ENCODE data around the gene COL8A2.

Gene COL8A2

GRCh38 chr1:36135330-36135667 lies 10.3 kb upstream of the COL8A2 start:
- no peak for ATAC-seq

DNA sequence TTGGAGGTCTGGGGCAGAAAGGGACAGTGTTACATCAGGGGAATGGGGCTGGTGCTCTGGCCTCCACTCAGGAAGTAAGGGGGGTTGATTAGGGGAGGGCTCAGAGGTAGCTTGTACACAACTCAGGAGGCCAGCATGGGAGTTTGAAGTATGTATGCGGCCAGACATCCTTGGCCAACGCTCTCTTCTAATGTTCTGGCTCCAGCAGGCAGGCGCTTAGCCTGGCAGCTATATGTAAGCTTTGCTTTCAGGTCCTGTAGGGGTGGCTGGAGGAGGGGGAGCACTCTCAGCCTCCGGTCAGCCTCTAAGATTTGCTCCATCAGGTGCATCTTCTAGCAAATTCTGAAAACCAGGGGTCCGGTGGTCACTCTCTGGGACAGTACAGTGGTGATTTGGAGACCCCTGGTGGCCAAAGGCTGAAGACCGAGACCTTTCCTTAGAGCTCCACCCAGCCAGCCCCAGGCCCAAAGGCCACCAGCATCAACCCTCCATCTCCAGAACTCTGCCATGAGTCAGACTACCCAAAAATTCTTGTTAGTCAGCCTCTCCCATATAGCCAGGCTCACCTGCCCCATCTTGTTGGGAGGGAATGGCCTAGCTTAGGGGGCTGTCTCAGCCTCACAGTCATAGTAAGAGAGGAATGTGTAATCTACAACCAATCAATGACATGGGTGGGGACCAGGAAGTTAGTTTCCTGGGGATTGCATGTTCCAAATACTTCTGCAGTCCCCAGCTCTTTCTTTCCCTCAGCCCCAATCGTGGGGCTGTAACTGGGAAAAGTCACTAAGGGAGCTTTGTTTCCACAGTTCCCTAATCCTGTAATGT lies 9.7 kb upstream of the COL8A2 start:
- peak; percentile 17 to 33 for ATAC-seq

DNA sequence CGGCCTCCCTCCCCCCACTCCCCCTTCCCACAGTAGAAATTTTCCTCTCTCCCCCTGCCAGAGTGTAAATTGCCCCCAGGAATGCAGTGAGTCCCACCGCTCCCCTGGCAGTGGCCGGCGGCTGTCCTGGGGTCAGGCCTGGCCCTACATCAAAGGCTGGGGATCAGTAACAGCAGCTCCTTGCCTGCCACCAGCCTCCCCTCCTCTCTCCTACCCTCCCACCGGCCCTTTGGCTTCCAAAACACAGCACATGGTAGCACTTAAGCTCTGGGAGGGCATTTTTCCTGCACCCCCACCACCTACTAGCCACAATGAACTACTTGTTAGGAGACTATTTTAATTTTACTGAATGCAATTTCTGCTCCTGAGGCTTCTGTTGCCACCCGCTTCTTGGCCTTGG lies 9.0 kb upstream of the COL8A2 start:
- ATAC-seq = no peak

DNA sequence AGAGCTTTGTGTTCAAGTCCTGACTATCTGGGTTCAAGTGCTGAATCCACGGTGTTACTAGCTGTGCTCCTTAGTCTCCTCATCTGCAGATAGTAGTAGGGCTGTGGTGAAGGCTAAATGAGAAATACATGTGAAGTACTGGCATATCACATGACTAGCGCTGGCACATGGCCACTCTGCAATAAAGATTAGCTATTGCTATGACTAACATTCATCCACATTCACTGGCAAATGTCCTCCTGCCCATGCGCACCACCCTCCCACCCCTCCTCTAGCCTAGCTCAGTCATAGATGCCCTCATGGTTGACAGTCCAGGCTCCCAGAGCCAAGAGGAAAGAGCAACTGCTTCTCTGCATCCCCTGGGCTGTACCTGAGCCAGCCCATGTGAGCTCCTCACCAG lies 8.5 kb upstream of the COL8A2 start:
- no peak for ATAC-seq

DNA sequence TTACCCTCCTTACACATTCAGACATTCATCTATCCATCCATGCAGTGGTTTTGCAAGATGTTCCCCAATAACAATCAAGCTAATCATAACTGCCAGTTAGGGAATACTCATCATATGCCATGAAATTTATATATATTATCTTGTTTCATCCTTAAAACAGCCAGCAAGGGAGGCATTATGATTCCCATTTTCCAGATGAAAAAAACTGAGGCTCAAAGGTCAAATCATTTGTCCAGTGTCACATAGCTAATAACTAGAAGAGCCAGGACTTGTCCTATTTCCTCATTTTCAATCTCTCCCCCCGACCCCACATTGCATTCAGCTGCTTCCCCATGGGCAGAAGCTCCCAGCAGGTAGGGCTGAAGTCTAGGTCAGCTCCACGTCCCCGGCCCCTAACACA lies 7.0 kb upstream of the COL8A2 start:
- ATAC-seq = no peak

DNA sequence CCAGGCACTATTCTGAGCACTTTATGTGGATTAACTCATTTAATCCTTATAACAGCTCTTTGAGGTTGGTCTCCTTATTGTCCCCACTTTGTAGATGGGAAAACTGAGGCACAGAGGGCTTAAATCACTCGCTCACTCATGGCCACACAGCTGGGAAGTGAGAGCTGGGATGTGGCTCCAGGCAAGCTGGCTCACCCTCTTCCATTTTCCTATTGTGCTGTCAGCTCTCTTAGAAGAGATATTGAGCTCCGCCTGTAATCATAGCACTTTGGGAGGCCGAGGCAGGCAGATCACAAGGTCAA lies 3.8 kb upstream of the COL8A2 start:
- no peak for ATAC-seq

DNA sequence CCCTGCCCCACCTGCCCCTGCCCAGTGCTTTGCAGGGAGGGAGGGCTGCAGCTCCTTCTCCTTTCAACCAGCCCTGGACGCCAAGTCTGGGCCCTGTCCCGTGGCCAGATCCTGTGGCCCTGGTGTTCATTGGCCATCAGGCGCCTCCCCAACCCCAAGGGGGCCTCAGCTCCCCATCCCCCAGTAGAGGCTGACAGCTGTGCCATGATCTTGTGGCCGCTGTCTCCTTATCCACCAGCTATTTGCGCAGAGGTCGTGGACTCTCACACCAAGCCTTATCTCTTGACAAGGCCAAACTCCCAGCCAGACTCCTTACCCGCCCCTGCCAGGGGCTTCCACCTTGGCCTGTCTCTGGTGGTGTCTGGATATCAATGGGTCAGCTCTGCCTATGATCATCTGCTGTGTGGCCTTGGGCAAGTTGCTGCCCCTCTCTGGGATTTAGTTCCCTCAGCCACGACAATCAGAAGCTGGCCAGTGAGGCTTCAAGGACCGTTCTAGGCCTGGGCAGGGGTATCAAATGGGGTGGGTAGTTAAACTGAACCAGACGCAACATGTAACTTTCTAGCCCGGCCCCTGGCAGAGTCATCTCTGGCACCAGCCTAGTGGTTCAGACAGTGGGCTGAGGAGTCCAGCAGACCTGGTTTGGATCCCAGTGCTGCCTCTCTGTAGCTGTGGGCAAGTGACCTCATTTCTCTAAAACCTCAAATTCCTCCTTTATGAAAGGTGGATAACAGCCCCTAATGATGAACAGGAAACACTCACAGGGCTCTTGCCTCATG lies 3.3 kb upstream of the COL8A2 start:
- no peak for ATAC-seq

GRCh38 chr1:36126797-36127500 lies 1.9 kb upstream of the COL8A2 start:
- ATAC-seq = no peak

DNA sequence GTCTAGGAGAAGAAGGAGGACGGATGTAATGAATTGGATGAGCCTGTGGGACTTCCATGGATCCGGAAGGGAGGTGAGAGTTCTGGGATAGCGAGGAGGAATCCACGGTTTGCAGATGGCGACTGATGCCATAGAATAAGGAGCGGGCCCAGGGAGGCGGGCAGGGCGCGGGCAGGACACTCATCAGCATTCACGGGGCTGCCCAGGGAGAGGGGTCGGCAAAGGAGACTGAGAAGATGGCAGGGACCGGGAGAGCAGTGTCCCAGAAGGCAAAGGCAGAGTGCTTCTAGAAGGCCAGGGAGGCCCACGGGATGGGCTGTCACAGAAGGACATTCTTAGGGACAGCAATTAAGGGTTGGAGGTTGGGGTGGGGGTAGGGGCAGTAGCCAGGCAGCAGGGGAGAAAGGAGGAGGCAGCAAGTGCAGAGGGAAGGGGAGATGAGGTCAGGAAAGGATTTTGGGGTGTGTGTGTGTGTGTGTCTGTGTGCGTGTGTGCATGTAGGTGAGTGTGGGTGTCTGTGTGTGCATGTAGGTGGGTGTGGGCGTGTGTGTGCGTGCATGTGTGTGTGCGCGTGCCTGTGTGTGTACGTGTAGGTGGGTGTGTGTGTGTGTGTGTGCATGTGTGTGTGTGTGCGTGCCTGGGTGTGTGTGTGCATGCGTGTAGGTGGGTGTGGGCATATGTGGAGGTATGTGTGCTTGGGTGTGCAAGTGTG lies 1.1 kb upstream of the COL8A2 start:
- no peak for ATAC-seq

GRCh38 chr1:36124404-36125128 lies 456 bp downstream of the COL8A2 start:
- ATAC-seq = no peak

DNA sequence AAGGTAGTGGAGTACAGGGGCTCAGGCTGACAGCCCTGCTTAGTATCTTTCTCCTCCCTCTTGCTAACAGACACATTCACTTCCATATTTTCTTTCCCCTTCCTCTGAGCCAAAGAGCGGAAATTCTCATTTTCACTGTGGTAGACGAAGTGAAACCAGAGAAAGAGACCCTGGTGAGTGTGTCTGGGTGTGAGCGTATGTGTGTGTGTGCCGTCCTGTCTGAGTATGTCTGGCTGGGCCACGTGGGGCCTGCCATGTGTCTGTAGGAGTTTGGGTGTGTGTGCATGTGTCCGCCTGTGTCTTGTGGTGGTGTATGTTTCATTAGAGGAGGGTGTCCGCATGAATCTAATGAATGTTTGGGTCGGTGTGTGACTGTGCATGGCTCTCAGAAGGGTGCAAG lies 1.7 kb downstream of the COL8A2 start:
- ATAC-seq = peak; percentile 54 to 58

- no peak for ATAC-seq
Observed at GRCh38 chr1:36122062-36123030, 2.7 kb downstream of the COL8A2 start.

GRCh38 chr1:36119456-36119855 lies 5.6 kb downstream of the COL8A2 start:
- ATAC-seq = no peak

DNA sequence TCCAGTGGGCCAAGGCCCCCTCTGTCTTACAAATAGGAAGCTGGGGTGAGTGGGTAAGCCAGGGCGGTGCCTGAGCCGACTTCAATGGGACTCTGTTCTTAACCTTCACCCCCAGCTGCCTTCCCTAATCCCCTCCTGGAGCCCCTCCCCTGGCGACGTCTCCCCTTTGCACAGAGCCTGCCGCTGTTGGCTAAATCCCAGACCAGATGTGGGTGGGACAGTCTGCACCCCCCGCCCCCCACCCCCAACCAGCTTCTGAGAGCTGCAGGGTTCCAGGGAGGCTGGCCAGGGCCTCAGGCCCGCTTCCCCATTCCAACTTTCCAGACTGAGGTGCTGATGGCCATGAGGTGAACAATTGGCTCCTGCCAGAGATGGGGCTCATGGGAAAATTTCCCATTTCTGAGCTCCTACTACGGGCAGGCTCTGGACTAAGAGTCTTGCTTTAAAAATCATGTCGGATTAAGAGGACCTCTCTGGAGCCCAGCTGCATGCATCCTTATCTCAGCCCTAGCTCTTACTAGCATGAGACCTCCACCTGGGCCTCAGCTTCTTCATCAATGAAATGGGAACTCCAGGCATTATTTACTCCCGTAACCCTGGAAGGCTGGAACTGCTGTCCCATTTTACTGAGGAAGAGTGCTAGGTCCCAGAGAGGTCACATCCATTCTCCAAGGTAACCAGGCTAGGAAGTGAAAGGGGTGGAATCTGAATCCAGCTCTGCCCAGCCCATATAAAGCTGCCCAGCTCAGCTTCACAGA lies 6.4 kb downstream of the COL8A2 start:
- no peak for ATAC-seq

DNA sequence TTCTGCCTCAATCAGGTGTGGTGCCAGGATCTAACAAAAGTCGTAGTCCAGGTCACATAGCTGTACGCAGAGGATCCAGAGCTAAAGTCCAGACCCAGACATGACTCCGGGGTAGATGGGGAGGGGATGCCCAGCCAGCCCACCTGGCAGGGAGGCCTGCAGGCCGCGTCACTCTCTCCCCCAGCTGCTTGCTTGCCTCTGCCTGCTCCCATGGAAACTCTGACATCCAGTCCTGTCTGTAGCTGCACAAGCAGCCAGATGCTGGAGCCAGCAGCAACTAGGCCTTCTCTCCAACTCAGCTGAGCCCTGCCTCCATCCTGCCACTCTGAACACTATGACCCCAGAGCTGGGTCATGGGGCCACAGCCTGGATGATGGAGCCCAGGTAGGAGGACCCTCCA lies 8.1 kb downstream of the COL8A2 start:
- ATAC-seq = no peak

- no peak for ATAC-seq
Observed at GRCh38 chr1:36115931-36116330, 9.1 kb downstream of the COL8A2 start.

- ATAC-seq = no peak
Observed at GRCh38 chr1:36115200-36115669, 9.8 kb downstream of the COL8A2 start.

DNA sequence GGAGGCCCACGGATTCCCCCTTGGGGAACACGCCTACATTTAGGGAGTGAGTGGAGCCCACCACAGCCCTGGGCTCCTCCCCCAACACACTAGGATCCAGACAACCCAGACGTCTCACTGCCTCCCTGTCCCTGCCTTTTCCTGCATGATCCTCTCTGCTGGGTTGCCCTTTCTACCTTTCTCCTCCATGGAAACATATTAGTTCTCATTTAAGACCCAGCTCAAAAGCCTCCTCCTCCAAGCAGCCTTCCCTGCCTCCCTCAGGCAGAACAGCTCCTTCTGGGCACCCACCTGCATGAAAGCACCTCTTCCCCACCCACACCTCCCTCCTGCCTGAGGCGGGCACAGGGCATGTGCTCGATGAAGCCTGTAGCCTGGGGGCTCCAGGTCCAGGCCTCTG lies 10.7 kb downstream of the COL8A2 start:
- ATAC-seq = no peak

DNA sequence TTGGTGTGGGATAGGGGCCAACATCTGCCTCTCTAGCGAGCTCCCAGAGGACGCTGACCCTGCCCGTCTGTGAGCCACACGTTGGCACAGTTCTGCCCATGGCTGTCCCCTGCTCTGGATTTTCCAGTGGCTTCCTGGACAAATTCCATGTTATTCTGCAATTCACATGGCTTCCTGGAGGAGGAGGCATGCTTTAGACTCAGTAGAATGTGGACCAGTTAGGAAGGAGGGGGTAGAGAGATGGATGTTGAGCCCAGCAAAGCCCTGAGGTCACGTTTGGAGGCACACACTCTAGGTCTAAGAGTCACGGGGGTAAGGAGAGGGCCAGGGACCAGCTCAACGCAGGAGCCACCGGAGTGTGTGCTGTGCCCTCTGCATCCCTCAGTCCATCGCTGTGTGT lies 12.2 kb downstream of the COL8A2 start:
- no peak for ATAC-seq

DNA sequence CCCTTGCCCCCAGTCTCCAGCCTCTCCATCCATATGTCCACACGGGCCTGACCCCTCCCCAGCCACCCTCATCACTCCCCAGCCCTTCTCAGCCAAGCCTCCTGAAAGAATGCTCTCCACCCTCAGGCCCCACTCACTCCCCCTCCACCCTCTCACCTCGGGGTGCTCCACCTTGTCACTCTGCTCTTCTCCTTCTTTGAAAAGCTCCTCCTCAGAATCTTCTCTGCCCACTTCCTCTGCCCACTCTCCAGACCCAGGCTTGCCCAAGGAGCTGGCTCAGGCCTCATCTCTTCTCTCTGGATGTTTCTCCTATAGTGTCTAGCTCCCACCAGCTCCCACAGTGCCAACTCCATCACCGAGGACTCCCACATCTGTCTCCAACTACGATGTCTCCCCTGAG lies 13.9 kb downstream of the COL8A2 start:
- ATAC-seq = no peak

Data from activated CD4-positive, CD25-positive, alpha-beta regulatory T cell treated with anti-CD3 and anti-CD28 coated beads, Interleukin-2, amount 50 U/mL, for 24 hours (primary cell).